Ureter (tissue), 1 donor: ENCODE results near the gene TBC1D21. TPM values are rescaled to one million over a fixed set of nuclear protein-coding genes. Genes with fewer than 3 reads are reported as not detected.

Source experiments
- DNase-seq: peaks from one replicate; pipeline ENCODE4 v3.0.0-alpha.2; 2020; ENCODE audit warnings: low spot score
- total RNA-seq: library from RNA; stranded (reverse); gene quantifications from one replicate; pipeline ENCODE4 v1.2.4, GENCODE V29; 2023
- donor health status: DM: yes; HTN: yes; CAD: no.

The TBC1D21 gene
- total RNA-seq, 1 donor from 2014 or later, result not detected

DNA sequence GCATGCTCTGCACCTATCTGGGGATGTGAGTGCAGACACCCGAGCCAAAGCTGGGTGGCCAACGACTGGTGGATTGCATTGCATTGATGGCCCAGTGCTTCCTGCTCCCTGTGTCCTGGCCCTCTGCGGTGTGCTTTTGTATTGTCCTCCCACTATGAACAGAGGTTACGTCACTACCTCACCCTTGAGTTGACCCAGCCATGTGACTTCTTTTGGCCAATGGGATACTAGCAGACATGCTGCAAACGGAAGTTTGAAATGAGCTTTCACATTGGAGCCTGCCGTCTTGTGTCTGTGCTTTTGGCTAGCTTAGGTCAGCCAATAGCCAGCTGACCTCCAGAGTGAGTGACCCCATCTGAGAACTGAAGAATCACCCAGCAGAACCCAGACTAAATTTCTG, 15.3 kb upstream of the TBC1D21 start:
- DNase-seq, result no peak

DNA sequence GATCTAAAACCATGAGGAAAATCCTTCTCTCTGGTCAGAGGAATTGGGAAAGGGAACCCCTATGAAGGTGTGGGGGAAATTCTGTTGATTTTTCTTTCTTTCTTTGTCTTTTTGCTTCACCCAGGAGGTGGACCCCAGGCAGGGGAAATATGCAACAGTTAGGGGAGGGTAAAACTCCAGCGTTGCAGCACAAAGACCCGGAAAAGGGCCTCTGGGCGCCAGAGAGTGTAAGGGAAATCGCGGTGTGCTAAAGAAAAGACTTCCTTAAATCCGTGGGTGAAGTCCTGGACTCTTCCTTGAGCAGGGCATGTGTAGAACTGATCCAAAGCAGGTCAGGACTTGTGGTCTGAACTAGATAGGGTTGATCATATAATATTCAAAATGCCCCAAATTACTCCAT, 11.1 kb upstream of the TBC1D21 start:
- DNase-seq, result no peak

- DNase-seq, result no peak
These were observed 8.0 kb upstream of the TBC1D21 start for GRCh38 chr15:73865379-73865778.

DNA sequence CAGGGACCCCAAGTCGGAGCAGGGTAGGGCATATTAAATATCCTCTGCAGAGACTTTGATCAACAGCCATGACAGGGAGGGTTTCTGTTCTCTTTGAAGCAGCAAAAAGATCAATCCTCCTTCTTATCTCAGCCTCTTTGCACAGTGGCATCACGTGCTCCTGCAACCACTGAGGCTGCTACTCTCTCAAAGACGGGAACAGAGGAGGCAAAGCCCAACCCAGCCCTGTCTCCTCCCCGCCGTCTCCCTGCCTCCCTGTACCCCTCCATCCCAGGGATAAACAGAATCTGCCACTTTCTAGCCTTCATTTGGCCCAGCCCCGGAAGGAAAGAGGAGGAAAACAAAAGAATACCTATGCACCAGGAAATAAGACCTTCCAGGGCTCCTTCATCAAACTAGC, 7.5 kb upstream of the TBC1D21 start:
- DNase-seq, result no peak

- DNase-seq, result no peak
These were observed 6.9 kb upstream of the TBC1D21 start for GRCh38 chr15:73866481-73866880.

GRCh38 chr15:73866881-73867410, 6.4 kb upstream of the TBC1D21 start:
- no peak for DNase-seq

DNA sequence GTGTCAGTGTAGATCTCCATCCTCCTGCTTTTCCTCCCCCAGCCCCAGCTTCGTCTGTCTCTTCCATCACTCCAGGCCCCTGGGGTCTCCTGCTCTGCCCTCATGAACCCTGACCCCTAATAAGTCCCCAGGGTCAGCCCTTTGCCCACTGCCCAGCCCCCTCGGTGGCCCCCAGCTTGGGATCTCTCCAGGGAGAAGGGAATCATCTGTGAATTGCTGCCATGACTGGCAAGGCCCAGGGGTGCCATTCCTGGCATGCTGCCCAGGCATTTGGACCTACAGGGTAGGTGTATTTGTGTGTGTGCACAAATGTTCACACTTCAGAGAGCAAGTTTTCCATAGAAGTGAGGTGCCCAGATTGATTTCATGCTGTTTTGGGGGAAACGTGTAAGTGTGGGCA, 5.9 kb upstream of the TBC1D21 start:
- no peak for DNase-seq

GRCh38 chr15:73867956-73868355, 5.4 kb upstream of the TBC1D21 start:
- no peak for DNase-seq

DNA sequence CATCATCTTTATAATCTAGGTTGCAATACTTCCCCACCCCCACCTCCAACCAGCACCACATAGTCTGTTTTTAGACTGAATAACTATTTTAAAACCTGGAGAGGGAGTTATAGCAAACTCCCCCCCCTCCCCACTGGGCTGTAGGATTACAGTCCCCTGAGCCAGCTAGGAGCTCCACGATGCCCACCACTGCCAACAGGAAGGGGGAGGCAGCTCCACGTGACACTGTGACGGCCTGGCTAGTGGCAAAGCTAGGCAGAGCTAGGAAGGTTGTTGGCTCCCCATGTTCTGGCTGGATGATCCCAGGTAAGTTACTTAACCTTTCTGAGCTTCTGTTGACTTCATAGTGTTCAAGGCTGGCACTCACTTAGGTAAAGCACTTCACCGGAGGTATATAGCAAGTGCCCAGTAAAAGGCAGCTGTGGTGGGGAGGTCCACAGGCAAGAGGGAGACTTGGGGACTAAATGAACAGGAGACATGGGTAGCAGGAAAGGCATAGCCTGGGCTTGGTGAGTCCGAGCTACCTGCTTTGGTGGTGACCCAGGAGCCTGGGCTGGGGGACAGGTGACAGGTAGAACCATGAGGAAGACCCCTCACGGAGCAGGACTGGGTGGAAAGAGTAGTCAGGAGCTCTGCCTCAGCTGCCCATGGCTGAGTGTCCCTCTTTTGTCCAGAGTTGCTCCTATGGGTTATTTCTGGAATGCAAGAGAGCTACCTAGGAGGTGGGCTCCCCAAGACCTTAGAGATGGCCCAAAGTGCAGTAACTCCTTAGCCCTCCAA, 4.0 kb upstream of the TBC1D21 start:
- no peak for DNase-seq

- DNase-seq, result no peak
These were observed 2.5 kb upstream of the TBC1D21 start for GRCh38 chr15:73870700-73871408.

GRCh38 chr15:73872346-73872745, 1.0 kb upstream of the TBC1D21 start:
- no peak for DNase-seq

GRCh38 chr15:73873889-73874511, 636 bp downstream of the TBC1D21 start:
- DNase-seq, result no peak

- DNase-seq, result no peak
These were observed 6.1 kb downstream of the TBC1D21 start for GRCh38 chr15:73879426-73879825.

DNA sequence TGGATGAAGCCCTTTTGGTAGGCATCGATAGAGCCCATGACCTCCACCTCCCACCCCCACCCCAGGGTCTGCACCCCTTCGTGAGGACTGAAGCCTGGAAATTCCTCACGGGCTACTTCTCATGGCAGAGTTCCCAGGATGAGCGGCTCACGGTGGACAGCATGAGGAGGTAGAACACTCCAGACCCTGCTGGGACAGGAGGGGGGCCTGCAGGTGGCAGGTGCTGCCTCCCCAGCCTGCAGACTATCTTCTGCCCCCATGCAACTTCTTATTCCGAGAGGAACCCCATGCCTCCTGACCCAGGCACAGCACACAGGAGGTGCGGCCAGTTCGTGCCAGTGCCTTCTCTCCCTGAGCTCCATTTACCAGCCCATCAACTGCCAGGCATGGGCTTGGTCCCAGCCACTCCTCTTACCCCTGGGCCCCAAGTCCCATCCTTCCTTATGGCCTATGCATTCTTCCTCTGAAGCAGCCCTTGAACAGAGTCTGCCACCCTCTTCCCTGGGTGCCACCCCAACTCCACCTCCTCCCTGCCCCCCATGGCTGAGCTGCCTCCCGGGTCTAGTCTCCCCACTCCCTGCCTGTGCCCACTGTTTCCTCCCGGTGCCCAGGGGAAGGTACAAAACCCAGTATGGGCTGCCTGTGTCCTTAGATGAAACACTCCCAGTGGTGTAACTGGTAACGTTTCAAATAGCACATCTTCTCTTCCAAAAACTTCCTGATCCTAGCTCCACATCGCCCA, 8.4 kb downstream of the TBC1D21 start:
- no peak for DNase-seq

DNA sequence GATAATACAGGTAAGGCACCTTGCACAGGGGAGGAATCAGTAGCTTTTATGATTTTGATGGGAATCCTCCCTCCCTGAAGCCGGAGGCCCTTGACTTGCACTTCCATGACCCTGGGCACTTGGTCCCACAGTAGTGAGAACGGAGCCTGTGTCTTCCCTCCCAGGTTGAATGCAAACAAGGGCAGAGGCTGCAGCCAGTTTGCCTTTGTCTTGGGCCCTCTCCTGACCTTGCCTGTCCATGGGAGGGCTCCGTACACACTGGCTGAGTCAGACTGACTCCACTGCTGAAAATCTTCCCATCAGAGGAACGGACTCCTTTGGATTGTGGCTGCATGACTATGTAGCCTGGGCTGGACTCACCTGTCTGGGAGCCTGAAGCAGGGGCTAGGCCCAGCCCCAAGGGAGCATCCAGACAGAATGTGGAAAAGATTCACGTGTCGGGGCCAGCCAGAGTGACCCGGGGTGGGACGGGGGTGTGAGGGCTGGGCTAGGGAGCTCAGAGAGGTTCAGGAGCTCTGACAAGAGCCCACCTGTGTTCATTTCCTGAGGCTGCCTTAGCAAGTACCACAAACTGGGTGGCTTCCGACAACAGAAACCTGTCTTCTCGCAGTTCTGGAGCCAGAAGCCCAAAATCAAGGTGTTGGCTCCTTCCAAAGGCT, 9.5 kb downstream of the TBC1D21 start:
- no peak for DNase-seq

- no peak for DNase-seq
These were observed 10.8 kb downstream of the TBC1D21 start for GRCh38 chr15:73884159-73884558.

- DNase-seq, result no peak
These were observed 12.8 kb downstream of the TBC1D21 start for GRCh38 chr15:73885954-73886700.

DNA sequence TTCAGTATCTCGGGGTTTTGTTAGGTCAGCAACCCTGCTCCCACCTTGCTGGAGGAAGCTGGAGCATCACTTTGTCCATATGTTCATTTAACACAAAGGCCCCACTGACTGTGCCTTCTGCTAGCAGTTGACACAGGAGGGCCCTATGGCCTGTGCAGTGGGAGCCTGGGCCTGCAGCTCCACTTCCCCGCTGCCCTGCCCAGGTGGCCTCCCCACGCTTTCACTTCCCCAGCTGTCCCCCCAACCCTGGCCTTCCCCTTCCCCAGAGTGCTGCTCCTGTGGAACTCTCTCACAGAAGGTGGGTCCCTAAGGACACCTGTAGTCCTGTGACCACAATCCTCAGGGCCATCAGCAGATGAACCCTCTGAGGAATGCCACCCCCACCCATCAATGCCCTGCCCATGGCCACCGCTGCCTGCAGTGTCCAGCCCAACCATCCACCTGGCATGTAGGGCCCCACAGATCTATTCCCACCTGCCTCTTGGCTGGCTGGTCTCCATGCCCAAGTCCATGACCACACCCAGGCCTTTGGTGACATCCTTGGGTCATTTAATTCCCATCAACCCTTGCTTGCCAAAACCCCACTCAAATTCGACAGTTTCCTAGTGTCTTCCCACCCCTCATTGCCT, 13.5 kb downstream of the TBC1D21 start:
- DNase-seq, result no peak

DNA sequence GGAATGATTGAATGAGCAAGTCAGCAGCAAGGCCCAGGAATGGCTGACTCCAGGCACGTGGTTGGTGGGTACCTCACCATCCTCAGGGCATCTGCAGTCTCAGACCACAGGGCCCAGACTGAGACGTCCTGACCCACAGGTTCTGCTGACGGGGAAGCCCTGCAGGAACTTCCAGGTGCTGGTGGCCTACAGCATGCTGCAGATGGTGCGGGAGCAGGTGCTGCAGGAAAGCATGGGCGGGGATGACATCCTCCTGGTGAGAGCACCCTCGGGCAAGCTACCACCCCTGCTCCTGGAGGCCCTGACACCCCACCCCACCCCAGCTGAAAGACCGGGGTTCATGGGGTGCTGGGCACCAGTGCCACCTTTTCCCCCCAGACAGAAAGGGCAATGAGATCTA, 14.1 kb downstream of the TBC1D21 start:
- DNase-seq, result no peak
